Measurements from ENCODE around the gene ZNF839.
"Not testable (repeated sequence)": the region's sequence is repeated elsewhere in the genome, so short reads cannot be mapped to it uniquely, and the experiment has no call there.

The ZNF839 gene

DNA sequence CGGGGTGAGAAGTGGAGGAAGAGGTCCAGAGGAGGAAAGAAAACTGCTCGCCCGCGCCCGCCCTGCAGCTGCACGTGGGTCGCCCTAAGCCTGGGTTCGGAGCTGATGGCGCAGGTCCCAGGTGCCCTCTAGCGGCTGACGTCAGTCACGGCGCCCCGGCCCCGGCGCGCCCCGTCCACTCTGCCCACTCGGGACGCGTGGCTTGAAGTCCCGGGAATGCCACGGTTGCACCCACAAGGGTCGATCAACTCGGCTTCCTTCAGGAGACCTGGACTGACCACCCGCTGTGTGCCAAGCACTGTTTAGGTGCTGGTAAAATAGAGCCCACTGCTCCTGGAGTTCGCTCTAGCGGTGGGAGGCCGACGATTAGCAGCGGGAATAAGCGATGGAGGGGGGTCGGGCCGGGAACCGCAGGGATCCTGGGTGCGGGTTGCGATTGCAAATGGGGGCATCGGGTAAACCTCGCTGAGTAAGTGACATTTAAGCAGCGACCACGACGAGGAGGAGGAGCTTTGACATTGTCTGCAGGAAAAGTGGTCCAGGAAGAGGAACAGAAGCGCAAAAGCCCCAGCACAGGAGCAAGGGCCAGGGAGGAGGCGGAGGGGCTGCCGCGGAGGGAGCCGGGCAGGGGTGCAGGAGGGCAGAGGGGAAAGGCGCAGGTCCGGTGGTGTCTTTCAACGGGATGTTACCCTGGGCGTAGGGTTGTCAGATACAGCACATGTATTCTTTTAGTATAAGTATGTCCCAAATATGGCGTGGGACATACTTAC is 5.1 kb upstream of the ZNF839 start:
- peak; percentile 88 for DNase-seq

DNA sequence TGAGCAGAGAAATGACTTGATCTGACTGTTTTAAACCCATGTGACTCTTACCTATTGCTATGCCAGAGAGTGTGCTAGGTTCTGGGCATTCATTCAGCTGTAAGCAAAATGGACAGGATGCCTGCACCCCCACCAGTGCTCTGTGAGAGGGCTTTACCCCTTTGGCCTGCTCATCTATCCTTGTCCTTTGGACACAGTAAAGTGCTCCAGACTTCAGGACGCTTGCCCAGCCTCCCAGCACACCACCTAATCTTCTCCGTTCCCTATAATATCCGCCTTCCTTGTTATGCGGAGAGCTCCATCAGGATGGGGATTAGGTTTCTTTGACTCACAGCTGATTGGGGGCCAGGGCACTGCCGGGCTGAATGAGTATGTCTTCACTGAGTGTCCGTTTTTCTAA is 4.4 kb upstream of the ZNF839 start:
- no peak for DNase-seq

DNA sequence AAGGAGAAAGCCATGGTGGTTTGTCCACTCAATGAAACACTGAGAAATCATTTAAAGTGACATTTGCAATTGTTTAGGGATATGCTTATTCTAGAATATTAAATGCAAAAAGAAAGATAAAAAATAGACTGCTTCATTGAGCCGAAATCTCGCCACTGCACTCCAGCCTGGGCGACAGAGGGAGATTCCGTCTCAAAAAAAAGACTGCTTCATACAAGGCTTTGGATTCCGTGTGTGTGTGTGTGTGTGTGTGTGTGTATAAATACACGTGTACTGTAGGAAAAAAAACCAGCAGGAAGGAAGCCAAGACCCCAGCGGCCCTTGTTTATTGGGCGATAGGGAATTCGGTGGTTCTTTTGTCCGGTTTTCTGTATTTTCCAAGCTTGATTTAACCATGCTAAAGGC is 3.2 kb upstream of the ZNF839 start:
- peak; percentile 36 for DNase-seq

DNA sequence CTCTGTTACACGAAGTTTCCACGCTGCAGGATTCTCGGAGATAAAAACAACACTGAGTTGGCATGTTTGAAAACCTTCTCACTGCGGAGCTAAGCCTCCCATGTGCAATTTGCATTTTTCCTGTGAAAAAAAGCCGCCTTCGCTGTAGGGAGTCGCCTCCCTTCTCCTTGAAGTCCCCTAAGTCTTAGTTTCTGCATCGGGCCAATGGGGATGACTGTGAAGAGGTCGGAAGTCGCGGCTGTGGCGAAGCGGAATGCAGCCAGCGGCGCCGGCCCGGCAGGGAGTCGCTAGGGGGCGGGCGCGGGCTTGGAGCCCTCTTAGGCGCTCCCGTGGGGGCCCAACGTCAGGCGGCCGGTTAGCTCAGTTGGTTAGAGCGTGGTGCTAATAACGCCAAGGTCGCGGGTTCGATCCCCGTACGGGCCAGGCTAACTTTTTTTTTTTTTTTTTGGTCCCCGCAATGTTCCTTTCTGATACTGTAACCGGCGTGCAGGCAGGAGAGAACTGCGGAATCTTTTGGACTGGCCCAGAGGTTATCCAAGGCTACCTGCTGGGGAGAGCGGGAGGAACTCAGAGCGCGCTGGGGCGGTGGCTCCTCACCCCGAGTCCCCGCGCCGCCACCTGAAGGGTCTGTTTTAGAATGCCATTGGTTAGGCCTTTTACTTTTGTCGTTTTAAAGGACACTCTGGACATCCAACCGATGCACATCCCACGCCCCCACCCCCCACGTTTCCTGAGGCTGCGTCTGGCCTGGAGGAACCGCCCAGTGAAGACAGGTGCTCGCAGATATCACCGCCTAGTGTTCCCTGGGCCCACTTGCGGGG is 2.6 kb upstream of the ZNF839 start:
- DNase-seq: peak; percentile 93

DNA sequence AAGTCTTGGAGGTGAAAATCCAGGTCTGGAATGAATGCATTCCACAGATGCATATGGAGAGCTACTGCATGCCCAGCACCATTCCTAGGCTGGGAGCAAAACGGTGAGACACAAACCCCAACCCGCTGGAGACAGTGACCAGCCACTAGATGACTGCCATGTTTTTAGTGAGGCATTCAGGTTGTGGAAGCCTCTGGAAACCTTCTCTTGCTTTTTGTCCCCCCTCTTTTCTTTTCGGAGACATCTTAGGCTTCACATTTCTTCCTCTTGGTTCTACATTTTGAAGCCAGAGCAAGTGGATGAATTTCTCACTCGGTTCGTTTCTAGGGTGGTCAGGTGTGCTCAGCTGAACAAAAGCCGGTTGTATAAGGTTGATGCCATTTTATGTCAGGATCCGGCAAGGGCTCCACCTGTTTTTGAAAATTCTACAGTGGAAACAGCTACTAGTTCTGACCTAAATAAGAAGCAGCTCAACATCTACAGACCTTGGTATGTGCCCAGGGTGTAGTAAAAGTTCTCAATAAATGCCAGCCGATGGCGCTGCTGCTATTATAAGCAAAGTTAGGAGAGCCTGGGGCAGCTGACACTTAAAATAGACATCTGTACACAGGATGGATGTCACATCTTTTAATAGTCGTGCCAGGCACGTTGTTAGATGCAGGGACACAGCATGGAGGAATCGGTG is 1.8 kb upstream of the ZNF839 start:
- DNase-seq: peak; percentile 43

DNA sequence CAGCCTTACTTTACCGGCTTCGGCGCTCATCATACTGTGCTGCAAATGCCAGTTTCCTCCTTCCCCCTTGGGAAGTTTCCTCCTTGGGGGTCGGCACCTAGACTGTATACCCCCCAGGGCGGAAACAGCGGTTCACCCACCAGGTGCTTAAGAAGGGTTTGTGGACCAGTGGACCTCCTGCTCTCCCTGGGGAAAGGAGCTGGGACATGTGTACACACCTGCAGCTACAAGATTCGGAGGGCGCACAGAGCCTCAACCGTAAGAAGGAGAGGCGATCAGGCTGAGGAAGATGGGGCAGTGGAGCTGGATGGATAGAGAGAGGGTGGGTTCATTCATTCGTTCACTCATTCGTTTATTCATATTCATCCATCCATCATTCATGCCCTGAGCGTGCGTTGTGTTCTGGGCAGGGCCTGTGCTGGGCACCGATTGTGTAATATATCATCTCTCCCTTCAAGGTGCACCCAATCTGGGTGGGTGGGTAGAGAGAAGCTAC is 717 bp upstream of the ZNF839 start:
- no peak for DNase-seq

DNA sequence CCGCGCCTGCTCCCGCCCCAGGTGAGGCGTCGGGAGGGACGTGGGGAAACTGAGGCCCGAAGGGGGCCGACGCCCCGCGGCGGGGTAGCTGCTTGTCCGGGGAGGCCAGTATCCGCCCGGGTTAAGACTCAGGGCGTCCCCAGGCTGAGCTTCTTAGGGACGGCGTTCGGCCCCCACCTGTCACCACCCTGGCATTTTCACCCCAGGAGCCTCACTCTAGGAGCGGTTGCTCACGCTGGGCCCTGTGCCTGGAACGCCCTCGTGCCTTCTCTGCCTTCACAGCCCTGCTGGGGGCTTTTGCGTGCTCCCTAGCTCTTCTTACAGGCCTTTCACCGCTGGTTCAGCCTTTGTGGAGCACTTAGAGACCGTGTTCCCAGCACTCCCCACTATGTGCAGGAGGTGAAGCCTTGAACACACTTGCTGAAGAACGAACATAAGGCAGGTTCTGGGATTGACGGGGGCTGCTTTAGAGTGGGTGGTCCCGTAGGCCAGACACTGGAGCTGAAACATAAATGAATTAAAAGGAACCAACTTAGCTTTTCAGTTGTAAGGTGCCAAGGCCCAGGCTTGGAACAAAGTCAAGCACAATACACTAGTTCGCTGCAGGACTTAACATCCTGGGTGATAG is 601 bp downstream of the ZNF839 start:
- peak; percentile 49 for DNase-seq

DNA sequence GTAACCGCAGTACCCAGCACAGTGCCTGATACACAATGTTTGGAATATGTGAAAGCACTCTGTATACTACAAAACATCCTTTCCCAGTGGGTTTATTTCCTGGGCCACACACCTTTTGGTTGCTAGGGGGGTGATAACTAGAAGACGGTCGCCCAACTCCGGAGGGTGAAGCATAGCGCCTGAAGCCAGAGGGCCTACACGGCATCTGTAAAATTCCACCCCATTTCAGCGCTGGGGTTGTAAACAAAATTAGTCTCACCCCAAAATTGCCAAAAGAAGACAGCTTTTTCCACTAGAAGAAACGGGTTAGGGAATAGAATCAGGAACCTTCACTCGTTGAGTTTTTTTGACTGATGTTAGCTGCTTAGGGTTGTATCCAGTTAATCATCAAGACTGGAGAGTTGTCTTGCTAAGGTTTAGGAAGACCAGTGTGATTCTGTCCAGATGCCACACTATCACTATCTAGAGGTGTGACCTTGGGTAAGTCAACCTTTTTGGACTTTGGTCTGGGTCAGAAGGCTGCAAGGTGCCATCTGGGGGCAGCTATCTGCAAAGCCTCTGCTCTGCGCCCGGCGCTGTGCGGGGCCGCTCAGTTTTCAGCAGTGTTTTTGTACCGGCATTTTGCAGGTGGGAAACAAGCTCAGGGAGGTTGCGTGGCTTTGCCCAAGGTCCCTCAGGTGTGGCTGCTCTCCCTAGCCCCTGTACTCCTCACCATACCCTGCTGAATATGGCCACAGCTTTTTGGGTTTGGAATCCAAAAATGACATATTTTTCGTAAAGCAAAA is 1.3 kb downstream of the ZNF839 start:
- DNase-seq: no peak

DNA sequence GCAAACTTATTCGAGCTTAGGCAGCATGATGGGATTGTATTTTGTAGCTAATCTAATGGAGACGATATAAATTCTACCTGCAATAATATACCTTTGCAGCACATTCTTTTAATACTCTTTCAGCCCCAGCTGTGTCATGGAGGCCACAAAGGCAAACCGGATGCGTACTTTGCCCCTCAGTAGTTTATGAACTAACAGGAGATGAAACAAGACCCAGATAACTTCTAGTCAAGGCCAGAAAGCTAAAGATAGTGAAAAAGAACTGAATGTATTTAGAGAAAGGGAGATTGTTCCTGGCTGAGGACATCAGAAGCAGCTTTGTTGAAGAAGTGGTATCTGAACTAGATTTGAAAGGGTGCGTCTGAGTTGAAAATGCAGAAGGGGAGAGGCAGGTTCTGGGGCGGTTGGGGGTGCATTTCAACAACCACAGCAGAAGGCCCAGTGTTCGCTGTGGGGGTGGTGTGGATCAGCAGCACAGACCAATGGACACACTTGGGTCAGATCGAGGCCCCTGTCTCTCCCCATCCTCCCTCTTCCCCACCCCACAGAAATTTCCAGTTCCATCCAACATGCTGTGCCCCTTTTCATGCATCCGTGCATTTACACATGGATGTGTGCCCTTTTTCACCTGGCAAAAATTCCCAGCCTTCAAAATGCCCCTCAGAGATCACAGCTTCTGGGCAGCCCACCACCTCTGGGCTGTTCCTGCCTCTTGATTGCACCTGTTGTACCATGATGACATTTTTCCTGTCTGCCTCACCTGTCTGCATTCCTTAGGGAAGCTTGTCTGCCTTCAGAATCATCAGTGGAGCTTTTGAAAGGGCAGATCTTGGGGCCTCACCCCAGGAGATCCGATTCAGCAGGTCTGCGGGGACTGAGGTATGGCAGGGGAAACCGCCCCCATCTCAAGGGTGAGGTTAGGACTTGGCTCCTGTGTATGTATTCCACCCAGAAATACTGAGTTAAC is 2.2 kb downstream of the ZNF839 start:
- no peak for DNase-seq

DNA sequence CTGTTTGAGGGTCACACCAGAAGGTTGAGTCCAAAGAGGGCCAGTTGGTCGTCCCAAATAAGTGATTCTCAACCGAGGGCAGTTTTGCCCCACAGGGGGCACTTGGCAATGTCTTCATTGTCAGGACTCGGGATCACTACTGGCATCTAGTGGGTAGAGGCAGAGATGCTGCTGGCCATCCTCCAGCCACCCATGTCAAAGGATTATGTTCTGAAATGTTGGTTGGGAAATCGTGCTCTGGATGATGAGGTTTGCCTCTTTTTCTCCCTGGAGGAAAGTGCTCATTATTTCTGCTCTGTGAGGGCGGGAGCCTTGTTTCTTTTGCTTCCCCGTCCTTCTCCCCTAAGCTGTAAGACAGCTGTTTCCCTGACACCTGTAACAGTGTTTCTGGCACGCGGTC is 3.6 kb downstream of the ZNF839 start:
- DNase-seq: peak; percentile 42

DNA sequence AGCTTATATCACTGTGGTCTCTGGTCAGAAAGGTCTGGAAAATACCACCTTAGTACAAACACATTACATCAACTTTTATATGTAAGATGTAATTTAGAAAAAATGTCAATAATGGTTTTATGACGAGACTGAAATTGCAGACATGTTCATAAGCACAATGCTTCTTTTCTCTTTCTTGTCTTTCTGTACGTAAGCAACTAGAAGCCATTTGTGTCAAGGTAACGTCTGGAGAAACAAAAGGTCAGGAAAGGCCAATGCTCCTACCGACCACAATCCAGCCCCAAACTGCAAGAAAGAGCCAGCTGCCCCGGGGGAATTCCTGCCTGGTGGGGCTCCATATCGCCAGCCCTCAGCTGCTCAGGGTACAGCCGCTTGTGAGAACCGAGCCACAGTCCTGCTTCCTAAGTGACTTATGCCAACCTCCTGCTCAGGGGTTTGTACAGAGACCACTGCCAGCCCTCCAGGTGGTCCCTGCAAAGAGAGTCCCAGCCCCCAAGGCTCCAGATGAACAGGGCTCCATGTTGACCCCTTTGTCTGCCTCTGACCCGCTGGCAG is 6.3 kb downstream of the ZNF839 start:
- no peak for DNase-seq

DNA sequence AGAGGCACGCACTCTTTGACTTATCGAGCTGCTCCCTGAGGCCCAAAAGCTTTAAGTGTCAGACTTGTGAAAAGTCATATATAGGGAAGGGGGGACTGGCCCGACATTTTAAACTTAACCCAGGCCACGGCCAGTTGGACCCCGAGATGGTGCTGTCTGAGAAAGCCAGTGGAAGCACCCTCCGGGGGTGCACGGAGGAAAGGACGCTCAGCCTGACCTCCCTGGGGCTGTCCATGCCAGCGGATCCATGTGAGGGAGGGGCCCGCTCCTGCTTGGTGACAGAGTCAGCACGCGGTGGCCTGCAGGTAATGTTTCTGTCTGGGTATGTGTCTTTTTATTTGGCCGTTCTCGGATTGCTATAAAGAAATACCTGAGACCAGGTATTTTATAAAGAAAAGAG is 7.0 kb downstream of the ZNF839 start:
- no peak for DNase-seq

DNA sequence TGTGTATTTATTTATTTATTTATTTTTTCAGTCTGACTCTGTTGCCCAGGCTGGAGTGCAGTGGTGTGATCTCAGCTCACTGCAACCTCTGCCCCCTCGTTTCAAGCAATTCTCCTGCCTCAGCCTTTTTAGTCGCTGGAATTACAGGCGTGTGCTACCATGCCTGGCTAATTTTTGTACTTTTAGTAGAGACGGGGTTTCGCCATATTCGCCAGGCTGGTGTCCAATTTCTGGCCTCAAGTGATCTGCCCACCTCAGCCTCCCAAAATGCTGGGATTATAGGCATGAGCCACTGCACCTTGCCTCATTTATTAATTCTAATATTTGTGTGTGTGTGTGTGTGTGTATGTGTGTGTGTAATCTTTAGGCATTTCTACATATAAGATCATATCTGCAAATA is 9.8 kb downstream of the ZNF839 start:
- DNase-seq: not testable (repeated sequence)

DNA sequence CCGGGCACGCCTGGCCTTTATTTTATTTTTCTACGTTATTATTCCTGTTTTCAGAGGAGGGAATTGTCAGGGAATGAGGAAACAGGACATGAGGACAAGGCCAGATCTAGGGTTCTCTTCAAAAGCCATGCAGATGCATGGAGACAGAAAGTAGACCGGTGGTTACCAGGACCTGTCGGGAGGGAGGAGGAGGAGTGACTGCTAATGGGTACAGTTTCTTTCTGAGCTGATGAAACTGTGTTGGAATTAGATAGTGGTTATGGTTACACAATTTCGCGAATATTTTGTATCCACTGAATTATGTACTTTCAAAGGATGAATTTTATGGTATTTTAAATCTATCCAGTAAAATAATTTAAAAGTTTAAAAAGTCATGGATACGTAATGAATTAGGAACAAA is 11.3 kb downstream of the ZNF839 start:
- DNase-seq: no peak

DNA sequence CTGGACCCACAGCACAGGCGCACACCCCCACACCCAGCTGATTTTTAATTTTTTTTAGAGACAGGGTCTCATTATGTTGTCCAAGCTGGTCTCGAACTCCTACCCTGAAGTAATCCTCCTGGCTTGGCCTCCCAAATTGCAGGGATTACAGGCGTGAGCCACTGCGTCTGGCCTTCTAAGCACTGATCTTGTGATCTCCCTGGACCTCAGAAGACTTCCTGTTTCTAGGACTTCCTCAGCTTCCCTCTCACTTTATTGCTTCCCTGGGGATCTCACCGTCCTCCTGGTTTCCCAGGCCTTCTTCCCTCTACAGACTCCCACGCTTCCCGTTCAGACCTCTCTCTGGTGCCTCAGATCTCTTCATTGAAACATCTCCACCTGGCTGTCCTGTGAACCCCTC is 13.8 kb downstream of the ZNF839 start:
- no peak for DNase-seq

DNA sequence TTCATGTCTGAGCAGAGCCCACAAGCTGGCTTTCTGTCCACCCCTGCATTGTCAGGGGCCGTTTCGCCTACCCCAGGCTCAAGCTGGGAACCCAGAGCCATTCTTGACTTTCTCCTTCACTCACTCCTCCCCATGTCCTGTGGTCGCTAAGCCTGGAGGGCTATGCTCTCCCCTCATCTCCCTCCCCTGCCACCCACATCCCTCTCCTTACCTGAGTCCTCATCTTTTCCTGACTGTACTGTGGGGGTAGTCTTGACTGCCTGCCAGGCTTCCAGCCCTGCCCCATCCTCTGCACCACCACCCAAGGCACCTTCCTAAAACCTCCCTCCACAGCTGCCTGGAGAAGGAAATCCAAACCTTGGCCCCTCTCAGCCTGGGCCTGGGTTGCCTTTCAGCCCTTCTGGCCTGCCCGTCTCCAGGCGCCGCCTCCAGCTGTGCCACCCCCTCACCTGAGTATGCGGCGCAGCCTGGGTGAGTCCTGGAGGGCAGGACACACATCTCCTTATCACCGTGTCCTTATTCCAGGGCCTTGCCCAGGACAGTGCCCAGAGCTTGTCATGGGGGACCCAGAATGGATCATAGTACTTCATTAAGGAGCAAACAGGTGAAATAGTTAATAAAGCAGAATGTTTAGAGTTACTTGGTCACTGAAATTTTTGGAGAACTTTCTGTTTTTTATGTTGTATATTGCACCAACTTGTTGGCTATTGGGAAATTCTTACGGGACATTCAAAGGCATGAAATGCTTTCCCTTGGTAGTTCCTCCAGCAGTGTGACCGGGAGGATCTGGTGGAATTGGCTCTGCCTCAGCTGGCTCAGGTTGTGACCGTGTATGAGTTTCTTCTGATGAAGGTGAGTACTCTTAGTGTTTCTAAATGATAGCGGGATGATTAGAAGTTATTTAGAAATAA is 14.5 kb downstream of the ZNF839 start:
- DNase-seq: no peak

DNA sequence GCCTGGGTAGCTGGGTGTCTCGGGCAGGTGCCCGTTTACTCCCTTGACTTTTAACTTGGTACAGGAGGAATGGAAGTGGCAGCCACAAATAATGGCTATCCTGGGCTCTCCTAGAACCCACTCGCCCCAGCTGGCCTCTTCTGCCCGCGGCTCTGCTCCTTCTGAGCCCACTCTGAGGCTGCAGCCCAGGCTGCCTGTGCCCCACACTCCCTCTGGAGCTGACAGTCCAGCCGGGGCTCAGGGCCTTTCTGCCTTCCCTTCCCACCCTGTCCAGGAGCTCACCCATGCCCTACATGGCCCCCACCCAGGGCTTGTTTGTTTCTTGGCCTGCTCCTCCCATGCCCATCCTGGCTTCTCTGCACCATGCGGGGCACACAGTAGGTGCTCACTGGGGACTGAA is 15.6 kb downstream of the ZNF839 start:
- no peak for DNase-seq

DNA sequence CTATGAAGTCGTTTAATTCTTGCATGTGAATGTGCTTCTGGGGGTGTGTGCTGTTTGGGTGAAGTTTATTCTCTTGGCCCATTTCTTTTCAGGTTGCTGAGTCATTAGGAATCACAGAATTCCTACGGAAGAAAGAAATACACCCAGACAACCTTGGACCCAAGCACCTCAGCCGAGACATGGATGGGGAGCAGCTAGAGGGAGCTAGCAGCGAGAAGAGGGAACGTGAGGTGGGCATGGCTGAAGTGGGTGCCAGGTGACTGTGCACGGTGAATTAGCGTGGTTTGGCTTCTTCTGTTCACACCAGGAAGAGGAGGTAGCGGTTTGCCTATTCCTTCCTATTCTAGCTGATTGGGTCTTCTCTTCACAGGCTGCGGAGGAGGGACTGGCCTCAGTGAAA is 19.2 kb downstream of the ZNF839 start:
- DNase-seq: no peak

DNA sequence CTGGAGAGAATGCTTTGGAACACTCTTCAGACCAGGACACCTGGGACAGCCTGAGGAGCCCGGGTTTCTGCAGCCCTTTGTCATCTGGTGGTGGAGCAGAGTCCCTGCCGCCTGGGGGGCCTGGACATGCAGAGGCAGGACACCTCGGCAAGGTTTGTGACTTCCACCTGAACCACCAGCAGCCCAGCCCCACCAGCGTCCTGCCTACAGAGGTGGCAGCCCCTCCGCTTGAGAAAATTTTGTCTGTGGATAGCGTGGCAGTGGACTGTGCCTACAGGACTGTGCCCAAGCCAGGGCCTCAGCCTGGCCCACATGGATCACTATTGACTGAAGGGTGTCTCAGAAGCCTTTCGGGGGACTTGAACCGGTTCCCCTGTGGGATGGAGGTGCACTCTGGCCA is 22.0 kb downstream of the ZNF839 start:
- DNase-seq: no peak

DNA sequence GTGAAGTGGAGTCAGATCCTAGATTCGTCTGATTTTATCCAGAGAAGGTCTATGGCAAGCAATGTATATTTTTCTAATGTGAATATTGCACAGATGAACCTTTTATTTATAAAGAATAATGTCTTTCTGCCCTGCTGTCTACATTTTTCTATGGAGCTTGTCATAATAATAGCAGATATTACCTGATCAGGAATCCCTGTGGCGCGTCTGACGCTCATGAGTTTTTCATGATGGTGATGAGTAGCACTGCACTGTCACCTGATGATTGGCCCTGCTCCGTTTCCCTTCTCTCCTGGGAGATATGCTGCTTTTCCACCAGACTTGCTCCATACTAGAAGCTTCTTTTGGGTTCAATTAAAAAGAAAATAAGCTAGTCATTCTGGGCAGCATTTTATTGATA is 22.7 kb downstream of the ZNF839 start:
- DNase-seq: no peak

Measured in stimulated activated CD4-positive, alpha-beta T cell treated with anti-CD3 and anti-CD28 coated beads, Interleukin-15, amount 100 ng/mL, for 24 hours (primary cell).